ENCODE results near the gene ZNF620. TPM values are rescaled to one million over a fixed set of nuclear protein-coding genes. Genes with fewer than 3 reads are reported as not detected.

Gene ZNF620
- total RNA-seq, 1 donor = 0.86 TPM

GRCh38 chr3:40463579-40463978 lies 42.3 kb upstream of the ZNF620 start:
- DNase-seq (ENCODE audit: low read depth) = no peak
- no peak overlapping the region for H3K4me3 ChIP-seq (ENCODE audit: low read depth, low read length)
- no peak for TF ChIP-seq CTCF (IDR thresholded peaks at IDR 0.05; ENCODE audit: insufficient read depth, low read depth, low read length)

- no peak for TF ChIP-seq CTCF (IDR thresholded peaks at IDR 0.05; ENCODE audit: insufficient read depth, low read depth, low read length)
- no peak for DNase-seq (ENCODE audit: low read depth)
Measured at GRCh38 chr3:40464339-40465110, 41.3 kb upstream of the ZNF620 start.

GRCh38 chr3:40465111-40465407 lies 40.8 kb upstream of the ZNF620 start:
- no peak for DNase-seq (ENCODE audit: low read depth)
- no peak for TF ChIP-seq CTCF (IDR thresholded peaks at IDR 0.05; ENCODE audit: insufficient read depth, low read depth, low read length)
- no peak overlapping the region for H3K4me3 ChIP-seq (ENCODE audit: low read depth, low read length)

More at GRCh38 chr3:40464339-40465110, 41.3 kb upstream of the ZNF620 start:
- H3K4me3 ChIP-seq (ENCODE audit: low read depth, low read length) = no peak overlapping the region

- H3K4me3 ChIP-seq (ENCODE audit: low read depth, low read length) = no peak overlapping the region
- TF ChIP-seq CTCF (IDR thresholded peaks at IDR 0.05; ENCODE audit: insufficient read depth, low read depth, low read length) = no peak
- DNase-seq (ENCODE audit: low read depth) = no peak
Measured at GRCh38 chr3:40465456-40465855, 40.4 kb upstream of the ZNF620 start.

- no peak for TF ChIP-seq CTCF (IDR thresholded peaks at IDR 0.05; ENCODE audit: insufficient read depth, low read depth, low read length)
- DNase-seq (ENCODE audit: low read depth) = no peak
- no peak overlapping the region for H3K4me3 ChIP-seq (ENCODE audit: low read depth, low read length)
Measured at GRCh38 chr3:40468018-40468417, 37.8 kb upstream of the ZNF620 start.

- H3K4me3 ChIP-seq (ENCODE audit: low read depth, low read length) = no peak overlapping the region
- no peak for DNase-seq (ENCODE audit: low read depth)
- TF ChIP-seq CTCF (IDR thresholded peaks at IDR 0.05; ENCODE audit: insufficient read depth, low read depth, low read length) = no peak
Measured at GRCh38 chr3:40470701-40471100, 35.1 kb upstream of the ZNF620 start.

Data from fibroblast of villous mesenchyme (primary cell).